Panc1 (cell line): ENCODE data around the gene ACP7.

Experiments used
- POLR2AphosphoS5 ChIP-seq: IDR thresholded peaks from 2 replicates; pipeline ENCODE4 v1.6.1; 2012; ENCODE audit warnings: mild to moderate bottlenecking, low read depth, low read length, moderate library complexity
- TF ChIP-seq, protein P1 (sequence below): fragments of 450-650 bp; IDR thresholded peaks from 2 replicates; pipeline ENCODE4 v1.5.1; 2017; ENCODE audit warnings: mild to moderate bottlenecking

DNA sequence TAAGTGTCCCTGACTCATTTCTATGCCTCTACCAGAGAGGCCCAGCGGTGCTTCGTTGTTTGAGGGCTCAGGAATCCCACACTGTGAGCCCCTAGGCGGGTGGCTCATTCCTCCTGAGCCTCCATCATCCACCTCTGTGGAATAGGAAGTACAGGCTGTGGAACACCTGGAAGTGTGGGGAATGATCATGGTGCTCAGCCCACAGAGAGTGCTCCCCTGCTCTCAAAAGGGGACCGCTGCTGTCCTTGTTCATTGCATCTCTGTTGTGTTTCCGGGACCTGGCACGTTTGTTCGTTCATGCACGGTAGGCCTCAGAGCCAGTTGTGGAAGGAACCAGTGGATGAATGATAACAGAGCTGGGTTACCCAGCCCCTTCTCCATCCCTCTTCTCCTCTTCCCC is 1.2 kb downstream of the ACP7 start:
- TF ChIP-seq POLR2AphosphoS5: no peak
- TF ChIP-seq, protein P1, sequence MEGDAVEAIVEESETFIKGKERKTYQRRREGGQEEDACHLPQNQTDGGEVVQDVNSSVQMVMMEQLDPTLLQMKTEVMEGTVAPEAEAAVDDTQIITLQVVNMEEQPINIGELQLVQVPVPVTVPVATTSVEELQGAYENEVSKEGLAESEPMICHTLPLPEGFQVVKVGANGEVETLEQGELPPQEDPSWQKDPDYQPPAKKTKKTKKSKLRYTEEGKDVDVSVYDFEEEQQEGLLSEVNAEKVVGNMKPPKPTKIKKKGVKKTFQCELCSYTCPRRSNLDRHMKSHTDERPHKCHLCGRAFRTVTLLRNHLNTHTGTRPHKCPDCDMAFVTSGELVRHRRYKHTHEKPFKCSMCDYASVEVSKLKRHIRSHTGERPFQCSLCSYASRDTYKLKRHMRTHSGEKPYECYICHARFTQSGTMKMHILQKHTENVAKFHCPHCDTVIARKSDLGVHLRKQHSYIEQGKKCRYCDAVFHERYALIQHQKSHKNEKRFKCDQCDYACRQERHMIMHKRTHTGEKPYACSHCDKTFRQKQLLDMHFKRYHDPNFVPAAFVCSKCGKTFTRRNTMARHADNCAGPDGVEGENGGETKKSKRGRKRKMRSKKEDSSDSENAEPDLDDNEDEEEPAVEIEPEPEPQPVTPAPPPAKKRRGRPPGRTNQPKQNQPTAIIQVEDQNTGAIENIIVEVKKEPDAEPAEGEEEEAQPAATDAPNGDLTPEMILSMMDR: no peak
